Epithelial cell of proximal tubule (primary cell): ENCODE results near the gene ULBP1. TPM values are rescaled to one million over a fixed set of nuclear protein-coding genes. Genes with fewer than 3 reads are reported as not detected.
"Not testable (repeated sequence)": the region's sequence is repeated elsewhere in the genome, so short reads cannot be mapped to it uniquely, and the experiment has no call there.

Source experiments
- DNase-seq: peaks from one replicate; pipeline ENCODE4 v3.0.0-alpha.2; 2011; ENCODE audit warnings: low read depth
- H3K4me3 ChIP-seq: 2 replicates; pipeline ENCODE4 v1.5.1; 2011; ENCODE audit warnings: low read depth, mild to moderate bottlenecking, low read length
- total RNA-seq: library from RNA; depleted of rRNA; stranded (reverse); fragments of >200 nt; gene quantifications from 2 replicates; pipeline ENCODE4 v1.2.3, GENCODE V29; 2015
- TF ChIP-seq, protein P1 (sequence below): conservative IDR thresholded peaks from 2 replicates; pipeline ENCODE4 v1.5.1; 2012; ENCODE audit warnings: low read depth, mild to moderate bottlenecking, low read length

ULBP1 gene
- total RNA-seq, 1 donor from 2014 or later: 0.23 TPM

GRCh38 chr6:149990212-149990660 is 26.5 kb downstream of the ULBP1 start:
- TF ChIP-seq, protein P1, sequence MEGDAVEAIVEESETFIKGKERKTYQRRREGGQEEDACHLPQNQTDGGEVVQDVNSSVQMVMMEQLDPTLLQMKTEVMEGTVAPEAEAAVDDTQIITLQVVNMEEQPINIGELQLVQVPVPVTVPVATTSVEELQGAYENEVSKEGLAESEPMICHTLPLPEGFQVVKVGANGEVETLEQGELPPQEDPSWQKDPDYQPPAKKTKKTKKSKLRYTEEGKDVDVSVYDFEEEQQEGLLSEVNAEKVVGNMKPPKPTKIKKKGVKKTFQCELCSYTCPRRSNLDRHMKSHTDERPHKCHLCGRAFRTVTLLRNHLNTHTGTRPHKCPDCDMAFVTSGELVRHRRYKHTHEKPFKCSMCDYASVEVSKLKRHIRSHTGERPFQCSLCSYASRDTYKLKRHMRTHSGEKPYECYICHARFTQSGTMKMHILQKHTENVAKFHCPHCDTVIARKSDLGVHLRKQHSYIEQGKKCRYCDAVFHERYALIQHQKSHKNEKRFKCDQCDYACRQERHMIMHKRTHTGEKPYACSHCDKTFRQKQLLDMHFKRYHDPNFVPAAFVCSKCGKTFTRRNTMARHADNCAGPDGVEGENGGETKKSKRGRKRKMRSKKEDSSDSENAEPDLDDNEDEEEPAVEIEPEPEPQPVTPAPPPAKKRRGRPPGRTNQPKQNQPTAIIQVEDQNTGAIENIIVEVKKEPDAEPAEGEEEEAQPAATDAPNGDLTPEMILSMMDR: no peak
- no peak overlapping the region for H3K4me3 ChIP-seq
- DNase-seq: no peak

DNA sequence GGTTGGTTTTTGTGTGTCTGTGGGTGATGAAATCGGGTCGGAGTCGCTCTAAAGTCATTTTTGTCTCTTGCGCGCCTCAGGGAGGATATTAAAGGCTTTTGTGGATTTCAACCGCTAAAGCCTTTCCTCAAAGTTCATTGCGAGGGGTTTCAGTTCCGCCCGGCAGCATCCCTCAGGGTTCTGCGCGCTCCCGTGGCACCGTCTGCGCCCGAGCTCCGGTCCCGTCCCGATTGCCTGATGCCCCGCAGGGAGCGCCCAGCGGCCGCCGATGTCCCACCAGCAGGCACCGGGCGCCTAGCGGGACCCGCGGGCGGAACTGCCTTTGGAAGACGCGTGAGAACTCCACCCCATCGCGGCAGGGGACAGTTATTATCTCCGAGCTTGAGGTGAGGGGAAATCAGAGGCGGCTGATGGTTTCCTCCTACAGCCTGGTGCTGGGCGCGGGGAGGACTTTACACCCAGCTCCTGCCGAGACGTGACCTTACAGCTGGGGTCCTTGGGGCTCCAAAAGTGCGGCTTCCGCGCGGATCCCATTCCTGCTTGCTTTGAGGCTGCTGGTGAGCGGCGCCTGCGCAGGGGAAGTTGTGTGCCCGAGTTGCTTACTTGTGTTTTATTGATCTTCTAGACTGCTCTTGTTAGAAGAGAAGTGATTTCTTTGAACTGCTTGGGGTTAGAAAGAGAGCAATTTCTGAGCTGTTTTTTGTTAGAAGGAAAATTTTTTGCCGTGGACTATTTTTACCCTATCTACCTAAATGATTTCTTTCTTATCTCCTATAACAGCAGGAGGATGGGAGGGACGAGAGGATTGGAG is 27.1 kb downstream of the ULBP1 start:
- peak overlapping the region; percentile 31 for H3K4me3 ChIP-seq
- no peak for DNase-seq
- TF ChIP-seq, protein P1: no peak

- DNase-seq, H3K4me3 ChIP-seq: not testable (repeated sequence)
Observed at GRCh38 chr6:149991472-149991795, 27.7 kb downstream of the ULBP1 start.

GRCh38 chr6:149991838-149992237 is 28.1 kb downstream of the ULBP1 start:
- no peak for DNase-seq
- no peak overlapping the region for H3K4me3 ChIP-seq
- TF ChIP-seq, protein P1: no peak

- H3K4me3 ChIP-seq: no peak overlapping the region
- TF ChIP-seq, protein P1: no peak
- DNase-seq: no peak
Observed at GRCh38 chr6:149995235-149995750, 31.6 kb downstream of the ULBP1 start.

- TF ChIP-seq, protein P1: no peak
- no peak for DNase-seq
- no peak overlapping the region for H3K4me3 ChIP-seq
Observed at GRCh38 chr6:149995971-149996370, 32.2 kb downstream of the ULBP1 start.

DNA sequence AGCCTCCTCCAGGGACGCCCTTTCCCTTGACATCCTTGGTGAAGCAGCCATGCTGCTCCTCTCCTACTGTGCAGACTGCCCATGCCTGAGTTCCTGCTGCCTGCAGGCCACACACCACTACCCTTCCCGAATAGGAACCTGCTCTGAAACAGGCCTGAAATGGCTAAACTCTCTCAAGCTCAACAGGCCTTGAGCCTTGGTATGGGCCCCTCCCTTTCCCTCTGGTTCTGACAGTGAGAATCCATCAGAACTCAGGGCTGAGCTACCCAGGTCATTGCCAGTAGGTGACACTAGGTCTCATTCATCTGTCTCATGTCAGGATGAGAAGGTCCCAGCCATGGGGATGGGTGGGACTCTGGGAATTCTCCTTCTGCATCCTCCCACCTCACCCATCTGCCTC is 35.9 kb downstream of the ULBP1 start:
- H3K4me3 ChIP-seq: no peak overlapping the region
- no peak for DNase-seq
- TF ChIP-seq, protein P1: no peak
